ENCODE data around the gene TRIM66. TPM values are rescaled to one million over a fixed set of nuclear protein-coding genes. Genes with fewer than 3 reads are reported as not detected.

Gene TRIM66
- total and polyA plus RNA-seq, 9 of the 15 experiments (the other 6 are each of a cell fraction or from before 2014, with no cell fraction given), result 1.1 to 7.3 (median 4.9) TPM

GRCh38 chr11:8688414-8689362 is 6.2 kb upstream of the TRIM66 start (continued):
- peak; percentile 99 for TF ChIP-seq ZBTB40 (IDR thresholded peaks at IDR 0.05)
- TF ChIP-seq ZBTB40 (CRISPR knock-in tag; IDR thresholded peaks at IDR 0.05), result no peak
- no peak for TF ChIP-seq ZNF592 (IDR thresholded peaks at IDR 0.05)
- no peak for TF ChIP-seq YBX1 (IDR thresholded peaks at IDR 0.05)
- no peak for TF ChIP-seq PYGO2 (tag; IDR thresholded peaks at IDR 0.05)
- peak; percentile 83; the same call in 1 of the 2 replicates for TF ChIP-seq HMBOX1 (IDR thresholded peaks at IDR 0.05)
- no peak for TF ChIP-seq MTA2 (IDR thresholded peaks at IDR 0.05; ENCODE audit: low read depth)
- peak; percentile 100 for TF ChIP-seq ETV1 (tag; conservative IDR thresholded peaks at IDR 0.05; ENCODE audit: low read depth)
- TF ChIP-seq CBX3 (IDR thresholded peaks at IDR 0.05; ENCODE audit: borderline replicate concordance in 1 of 2, low read length in 2 of 2), result peak in 1 of 2 experiments; percentile 56; a peak in 1 of 3 replicates
- TF ChIP-seq SMARCA5 (IDR thresholded peaks at IDR 0.05), result no peak
- no peak for TF ChIP-seq TSC22D4 (tag; IDR thresholded peaks at IDR 0.05)

All from K562 (cell line).